ENCODE data around the gene BIN1. TPM values are rescaled to one million over a fixed set of nuclear protein-coding genes. Genes with fewer than 3 reads are reported as not detected.

BIN1 gene
- total and polyA plus RNA-seq, 12 donors: 62.1 to 207 (median 125) TPM

DNA sequence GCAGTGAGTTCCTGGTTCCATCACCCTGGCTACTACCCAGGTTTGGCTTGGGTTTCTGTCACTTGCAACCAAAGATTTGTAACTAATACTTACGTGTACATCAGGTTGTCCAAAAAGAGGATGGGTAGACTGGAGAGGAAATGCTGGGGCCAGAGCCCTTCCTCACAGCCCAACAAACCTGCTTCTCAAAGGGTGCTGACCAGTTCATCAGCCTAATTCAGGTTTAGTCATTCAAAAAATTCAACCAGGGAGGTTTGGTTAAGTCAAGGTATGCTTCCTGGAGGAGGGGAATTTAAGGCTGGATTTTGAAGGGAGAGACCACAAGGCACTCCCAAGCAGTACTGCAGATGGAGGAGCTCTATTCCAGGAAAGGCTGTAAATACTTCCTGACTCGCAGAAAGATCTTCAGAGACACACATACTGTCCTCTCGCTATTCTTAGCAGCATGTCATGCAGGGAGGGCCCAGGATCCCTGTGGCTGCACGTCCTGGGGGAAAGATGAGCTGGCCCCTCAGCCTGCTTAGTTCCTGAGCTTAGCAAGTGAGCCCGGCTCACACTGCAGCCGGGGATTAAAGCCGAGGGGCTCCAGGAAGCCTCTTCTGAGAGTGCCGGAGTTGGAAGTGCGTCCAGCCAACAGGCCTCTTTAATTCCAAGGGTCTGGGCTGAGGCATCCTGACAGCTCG, 40.0 kb upstream of the BIN1 start:
- DNase-seq: peak in 1 of 7 donors; percentile 29
- no peak overlapping the region for H3K4me3 ChIP-seq
- 65 to 90% (median 85%) methylated on average over 3 to 10 of the region's 10 CpGs for WGBS, 4 donors
- H3K27me3 ChIP-seq: no peaks in the 10 kb centered on the region
- peaks cover 19 to 32% of the 10 kb centered on the region in 2 donors for H3K4me1 ChIP-seq (replicated peaks in 1 of 2)
- peak overlapping the region in 1 of 5 donors; percentile 72 for H3K27ac ChIP-seq
- no peaks in the 10 kb centered on the region for H3K36me3 ChIP-seq (replicated peaks in 1 of 2)
- H3K9me3 ChIP-seq (replicated peaks in 1 of 3): no peaks in the 10 kb centered on the region
- TF ChIP-seq, protein P1, sequence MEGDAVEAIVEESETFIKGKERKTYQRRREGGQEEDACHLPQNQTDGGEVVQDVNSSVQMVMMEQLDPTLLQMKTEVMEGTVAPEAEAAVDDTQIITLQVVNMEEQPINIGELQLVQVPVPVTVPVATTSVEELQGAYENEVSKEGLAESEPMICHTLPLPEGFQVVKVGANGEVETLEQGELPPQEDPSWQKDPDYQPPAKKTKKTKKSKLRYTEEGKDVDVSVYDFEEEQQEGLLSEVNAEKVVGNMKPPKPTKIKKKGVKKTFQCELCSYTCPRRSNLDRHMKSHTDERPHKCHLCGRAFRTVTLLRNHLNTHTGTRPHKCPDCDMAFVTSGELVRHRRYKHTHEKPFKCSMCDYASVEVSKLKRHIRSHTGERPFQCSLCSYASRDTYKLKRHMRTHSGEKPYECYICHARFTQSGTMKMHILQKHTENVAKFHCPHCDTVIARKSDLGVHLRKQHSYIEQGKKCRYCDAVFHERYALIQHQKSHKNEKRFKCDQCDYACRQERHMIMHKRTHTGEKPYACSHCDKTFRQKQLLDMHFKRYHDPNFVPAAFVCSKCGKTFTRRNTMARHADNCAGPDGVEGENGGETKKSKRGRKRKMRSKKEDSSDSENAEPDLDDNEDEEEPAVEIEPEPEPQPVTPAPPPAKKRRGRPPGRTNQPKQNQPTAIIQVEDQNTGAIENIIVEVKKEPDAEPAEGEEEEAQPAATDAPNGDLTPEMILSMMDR (IDR thresholded peaks at IDR 0.05): no peak
- TF ChIP-seq POLR2A (IDR thresholded peaks at IDR 0.05): no peak
- intact Hi-C loops (cut with DNase I): loop anchor here in 1 of 2 donors (10.0 kb wide), 1 partner anchor 72 kb away; no protein-coding TSS in a partner anchor

DNA sequence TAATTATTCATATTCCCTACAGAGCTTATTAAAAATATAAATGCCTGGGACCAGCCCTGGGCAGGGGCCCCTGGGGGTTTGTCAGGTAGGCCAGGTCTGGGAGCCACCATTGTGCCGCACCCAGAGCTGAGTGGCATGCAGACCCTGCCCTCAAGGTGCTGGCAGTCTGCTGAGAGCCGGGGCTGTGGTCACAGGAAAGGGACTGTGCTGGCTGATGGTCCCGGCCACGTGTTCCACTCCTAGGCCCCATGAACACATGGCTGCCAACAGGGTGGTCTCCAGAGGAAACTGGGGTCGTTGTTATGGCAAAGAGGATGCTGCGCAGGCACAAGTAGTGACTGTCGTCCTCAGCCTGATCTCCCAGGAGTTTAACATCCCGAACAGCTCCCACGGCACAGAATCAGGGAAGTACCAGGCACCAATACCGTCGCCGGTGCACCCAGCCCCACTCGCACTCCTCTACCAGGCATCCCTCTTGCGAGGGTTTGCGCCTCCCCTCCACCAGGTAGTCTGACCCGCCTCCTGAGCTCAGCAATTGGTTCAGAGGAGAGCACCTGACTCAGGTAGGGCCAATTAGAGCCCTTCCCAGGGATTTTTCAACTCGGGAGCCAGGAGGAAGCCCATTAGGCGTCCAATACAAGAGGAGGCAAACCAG, 39.2 kb upstream of the BIN1 start:
- peak in 1 of 7 donors; percentile 38 for DNase-seq
- peaks cover 19 to 32% of the 10 kb centered on the region in 2 donors for H3K4me1 ChIP-seq (replicated peaks in 1 of 2)
- TF ChIP-seq, protein P1 (IDR thresholded peaks at IDR 0.05): no peak
- no peak for TF ChIP-seq POLR2A (IDR thresholded peaks at IDR 0.05)
- 91 to 95% (median 95%) methylated on average over 8 to 18 of the region's 18 CpGs for WGBS, 4 donors
- H3K36me3 ChIP-seq (replicated peaks in 1 of 2): no peaks in the 10 kb centered on the region
- intact Hi-C loops (cut with DNase I): loop anchor here in 1 of 2 donors (10.0 kb wide), 1 partner anchor 71 kb away; no protein-coding TSS in a partner anchor
- peak overlapping the region in 1 of 5 donors; percentile 72 for H3K27ac ChIP-seq
- H3K27me3 ChIP-seq: no peaks in the 10 kb centered on the region
- H3K4me3 ChIP-seq: no peak overlapping the region
- H3K9me3 ChIP-seq (replicated peaks in 1 of 3): no peaks in the 10 kb centered on the region

DNA sequence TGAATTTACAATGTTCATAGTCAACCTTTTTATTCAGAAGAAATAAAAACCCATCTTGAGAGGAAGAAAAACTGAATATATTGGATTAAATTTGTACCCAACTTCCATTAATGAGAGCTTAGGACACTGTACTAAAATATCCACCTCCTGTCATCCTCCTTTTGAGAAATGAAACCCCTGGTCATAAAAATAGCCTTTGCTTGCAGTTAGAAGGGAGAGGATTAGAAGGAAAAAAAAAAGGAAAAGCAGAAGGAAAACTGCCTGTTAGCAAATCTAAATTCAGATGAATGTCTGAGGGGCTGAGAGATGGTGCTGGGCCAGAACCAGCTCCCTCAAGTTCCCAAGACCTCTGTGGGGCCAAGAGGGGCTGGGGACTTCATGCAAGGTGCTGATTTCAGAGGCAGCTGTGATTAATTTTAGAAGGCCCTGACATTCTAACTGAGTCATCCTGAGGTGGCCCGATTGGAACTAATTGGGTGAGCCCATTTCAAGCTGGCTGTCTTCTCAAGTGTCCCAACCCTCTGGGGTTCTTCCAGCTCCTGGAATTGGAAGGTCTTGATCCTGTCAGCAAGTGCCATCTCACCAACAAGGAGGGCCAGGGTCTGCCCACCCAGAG, 38.4 kb upstream of the BIN1 start:
- Histone ChIP-seq H3K9me3 (replicated peaks in 1 of 3) (no peaks in the 10 kb centered on the region), H3K4me3 (no peak overlapping the region), H3K4me1 (replicated peaks in 1 of 2) (peaks cover 19 to 32% of the 10 kb centered on the region in 2 donors), H3K36me3 (replicated peaks in 1 of 2) (no peaks in the 10 kb centered on the region), H3K27ac (peak overlapping the region in 2 of 5 donors; percentile 56 to 72), H3K27me3 (no peaks in the 10 kb centered on the region)
- TF ChIP-seq, protein P1 (IDR thresholded peaks at IDR 0.05): no peak
- intact Hi-C loops (cut with DNase I): loop anchor here in 1 of 2 donors (10.0 kb wide), 1 partner anchor 71 kb away; no protein-coding TSS in a partner anchor
- WGBS, 4 donors: 0 to 29% (median 19%) methylated on average over 1 of the region's 1 CpG
- peak in 5 of 7 donors; percentile 25 to 50 (median 31) for DNase-seq
